SK-N-SH (cell line): ENCODE data around the gene PHLPP1. TPM values are rescaled to one million over a fixed set of nuclear protein-coding genes. Genes with fewer than 3 reads are reported as not detected.

ENCODE experiments used
- CTCF ChIA-PET: fragments of 300-600, 350-600 bp; formaldehyde crosslinking; extraction: SDS; loops from one replicate; lab custom pipeline; 2021; lab: Yijun Ruan, JAX
- POLR2A ChIA-PET: fragments of 350-600 bp; sonication (Branson Sonifier 250); formaldehyde crosslinking; extraction: SDS; loops from one replicate; lab custom pipeline; 2020; ENCODE audit warnings: antibody characterized with exemption, inconsistent platforms; lab: Yijun Ruan, JAX
- DNase-seq: peaks from one replicate; pipeline ENCODE4 v3.0.0; 2012
- H2AFZ ChIP-seq: fragments of 200-600 bp; sonication (generic); 2 replicates; pipeline ENCODE4 v1.8.1; 2016; ENCODE audit warnings: antibody characterized with exemption, mild to moderate bottlenecking, low read depth
- H3F3A ChIP-seq: fragments of 200-600 bp; sonication (generic); replicated peaks from 2 replicates; pipeline ENCODE3; 2016; ENCODE audit warnings: antibody characterized with exemption, mild to moderate bottlenecking; ENCODE audit not compliant: insufficient read depth
- H3K27ac ChIP-seq, 2 experiments: fragments of 200-500 bp in 1 of 2; fragments of 200-600 bp in 1 of 2; sonication (Bioruptor generic) in 1 of 2; sonication (generic), shearing (Covaris generic) in 1 of 2; 2 replicates each; pipeline versions ENCODE4 v1.5.1 to v1.6.1; 2014 to 2016; ENCODE audit warnings: low read depth in 2 of 2, inconsistent platforms in 1 of 2, low read length in 1 of 2, mild to moderate bottlenecking in 1 of 2, mixed read lengths in 1 of 2
- H3K27me3 ChIP-seq: fragments of 200-600 bp; sonication (generic), shearing (Covaris generic); 2 replicates; pipeline ENCODE4 v1.6.1; 2016; ENCODE audit warnings: mixed run types; ENCODE audit not compliant: insufficient read depth
- H3K36me3 ChIP-seq, 2 experiments: fragments of 200-500 bp in 1 of 2; fragments of 200-600 bp in 1 of 2; sonication (Bioruptor generic) in 1 of 2; sonication (generic) in 1 of 2; replicated peaks in 1 of 2; 2 replicates each; pipeline versions ENCODE3 to v1.5.1; 2014 to 2016; ENCODE audit warnings: low read length in 1 of 2, mild to moderate bottlenecking in 1 of 2; ENCODE audit not compliant: insufficient read depth in 2 of 2, control insufficient read depth in 1 of 2
- H3K4me1 ChIP-seq, 2 experiments: fragments of 200-500 bp in 1 of 2; fragments of 200-600 bp in 1 of 2; sonication (Bioruptor generic) in 1 of 2; sonication (generic), shearing (Covaris generic) in 1 of 2; 2 replicates each; pipeline versions ENCODE4 v1.5.1 to v1.6.1; 2014 to 2016; ENCODE audit warnings: low read depth in 1 of 2, low read length in 1 of 2, mixed run types in 1 of 2; ENCODE audit not compliant: insufficient read depth in 2 of 2, control insufficient read depth in 1 of 2
- H3K4me2 ChIP-seq: fragments of 200-600 bp; sonication (generic), shearing (Covaris generic); 2 replicates; pipeline ENCODE4 v1.6.1; 2017; ENCODE audit warnings: mixed run types
- H3K4me3 ChIP-seq, 2 experiments: fragments of 200-500 bp in 1 of 2; fragments of 200-600 bp in 1 of 2; sonication (Bioruptor generic) in 1 of 2; sonication (generic), shearing (Covaris generic) in 1 of 2; 2 replicates each; pipeline versions ENCODE4 v1.5.1 to v1.8.1; 2014 to 2016; ENCODE audit warnings: low read depth in 2 of 2, inconsistent platforms in 1 of 2, low read length in 1 of 2, mild to moderate bottlenecking in 1 of 2, mixed read lengths in 1 of 2, moderate library complexity in 1 of 2
- H3K79me2 ChIP-seq: fragments of 200-600 bp; sonication (generic); 2 replicates; pipeline ENCODE4 v1.8.1; 2017; ENCODE audit warnings: mild to moderate bottlenecking; ENCODE audit not compliant: insufficient read depth
- H3K9ac ChIP-seq: fragments of 200-600 bp; sonication (generic); 2 replicates; pipeline ENCODE4 v1.6.1; 2017; ENCODE audit warnings: mixed run types
- H3K9me2 ChIP-seq: fragments of 200-600 bp; sonication (generic); 2 replicates; pipeline ENCODE4 v1.6.1; 2017; ENCODE audit warnings: mixed run types
- H3K9me3 ChIP-seq: fragments of 200-600 bp; sonication (generic); 2 replicates; pipeline ENCODE4 v1.6.1; 2017; ENCODE audit warnings: mixed run types, mild to moderate bottlenecking, moderate library complexity
- H4K20me1 ChIP-seq: fragments of 200-600 bp; sonication (generic); 2 replicates; pipeline ENCODE4 v1.6.1; 2017; ENCODE audit warnings: mild to moderate bottlenecking, mixed run types; ENCODE audit not compliant: insufficient read depth
- FOSL2 ChIP-seq: IDR thresholded peaks from 2 replicates; pipeline ENCODE4 v1.4.0; 2012; ENCODE audit warnings: low read depth, mild to moderate bottlenecking, moderate library complexity, borderline replicate concordance
- GATA2 ChIP-seq: sonication (generic); formaldehyde crosslinking; IDR thresholded peaks from 2 replicates; pipeline ENCODE4 v1.5.0; 2020; ENCODE audit warnings: mild to moderate bottlenecking, missing genetic modification reagents
- JUND ChIP-seq: IDR thresholded peaks from 2 replicates; pipeline ENCODE4 v1.4.0; 2012
- MXI1 ChIP-seq: IDR thresholded peaks from 2 replicates; pipeline ENCODE4 v1.6.1; 2012; ENCODE audit warnings: mild to moderate bottlenecking, low read depth, low read length, improper control_type of control experiment
- NRF1 ChIP-seq: IDR thresholded peaks from 2 replicates; pipeline ENCODE4 v1.6.1; 2012; ENCODE audit warnings: low read depth, mild to moderate bottlenecking, low read length
- RAD21 ChIP-seq: IDR thresholded peaks from 2 replicates; pipeline ENCODE4 v1.6.1; 2012; ENCODE audit warnings: mild to moderate bottlenecking, low read length
- REST ChIP-seq: IDR thresholded peaks from 2 replicates; pipeline ENCODE4 v1.6.1; 2012; ENCODE audit warnings: mild to moderate bottlenecking, low read depth, low read length, moderate library complexity
- SMC3 ChIP-seq: IDR thresholded peaks from 2 replicates; pipeline ENCODE4 v1.6.1; 2012; ENCODE audit warnings: low read depth, low read length, improper control_type of control experiment
- TAF1 ChIP-seq: IDR thresholded peaks from 2 replicates; pipeline ENCODE4 v1.6.1; 2012; ENCODE audit warnings: low read depth, mild to moderate bottlenecking, low read length, moderate library complexity, borderline replicate concordance
- TCF12 ChIP-seq: IDR thresholded peaks from 2 replicates; pipeline ENCODE4 v1.4.0; 2012
- TEAD4 ChIP-seq: IDR thresholded peaks from 2 replicates; pipeline ENCODE4 v1.4.0; 2012; ENCODE audit warnings: mild to moderate bottlenecking, borderline replicate concordance; ENCODE audit not compliant: insufficient read depth
- YY1 ChIP-seq: IDR thresholded peaks from 2 replicates; pipeline ENCODE4 v1.4.0; 2012; ENCODE audit warnings: low read depth, mild to moderate bottlenecking
- WGBS: methylation state at CpG from one replicate; pipeline ENCODE4 v1.1.6; 2017; ENCODE audit warnings: low lambda C conversion rate; 5-methylcytosine and 5-hydroxymethylcytosine counted together
- polyA plus RNA-seq, 3 experiments: library from polyadenylated mRNA; depleted of rRNA; stranded (reverse); fragments of >200 nt; gene quantifications; 2 replicates each; pipeline ENCODE4 v1.2.3, GENCODE V29; 2012
- TF ChIP-seq, protein P1 (sequence below): fragments of 200-600 bp; sonication (generic); IDR thresholded peaks from 2 replicates; pipeline ENCODE4 v1.6.1; 2017; ENCODE audit warnings: antibody characterized with exemption, mild to moderate bottlenecking, moderate library complexity

Gene PHLPP1
- polyA plus RNA-seq, 1 of the 3 experiments (the other 2 are of a cell fraction), result 4.6 TPM

GRCh38 chr18:62802523-62802922, 87.2 kb downstream of the PHLPP1 start:
- H2AFZ ChIP-seq, result no peak overlapping the region
- CTCF ChIA-PET, result interaction anchor here (1.5 to 1.7 kb wide), 2 partner anchors 9 to 11 kb away, joined by 4 to 6 read pairs; no protein-coding TSS in a partner anchor

DNA sequence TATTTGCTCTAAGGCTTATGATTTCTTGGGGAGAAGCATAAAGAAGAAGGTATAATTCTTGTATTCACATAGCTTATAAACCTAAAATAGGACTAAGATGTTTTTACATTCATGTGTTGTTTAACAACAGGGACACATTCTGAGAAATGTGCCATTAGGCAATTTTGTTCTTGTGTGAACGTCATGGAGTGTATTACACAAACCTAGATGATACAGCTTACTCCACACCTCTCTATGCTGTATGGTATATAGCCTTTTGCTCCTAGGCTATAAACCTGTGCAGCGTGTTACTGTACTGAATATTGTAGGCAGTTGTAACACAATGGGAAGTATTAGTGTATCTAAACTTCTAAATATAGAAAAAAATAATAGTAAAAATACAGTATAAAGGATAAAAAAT, 92.1 kb downstream of the PHLPP1 start:
- H3K27ac ChIP-seq, result no peak overlapping the region
- H3K4me1 ChIP-seq, result no peaks in the 10 kb centered on the region; a peak in 1 of 4 replicates
- H3K4me3 ChIP-seq, result no peak overlapping the region
- no peaks in the 10 kb centered on the region for H3K27me3 ChIP-seq
- WGBS, result 92% methylated on average over 2 of the region's 2 CpGs
- H3K36me3 ChIP-seq, result no peaks in the 10 kb centered on the region
- no peaks in the 10 kb centered on the region for H4K20me1 ChIP-seq
- no peak overlapping the region for H3K9ac ChIP-seq
- H3K9me2 ChIP-seq, result no peaks in the 10 kb centered on the region
- ChIA-PET CTCF (interaction anchor here (1.0 to 1.1 kb wide), 2 partner anchors 62 to 92 kb away, joined by 3 read pairs; partner anchors contain the start of gene PHLPP1), POLR2A (no interaction called here)
- no peak overlapping the region for H2AFZ ChIP-seq
- no peak overlapping the region for H3K4me2 ChIP-seq
- no peak for TF ChIP-seq NRF1
- TF ChIP-seq TCF12, result no peak
- no peak for TF ChIP-seq REST
- no peak for TF ChIP-seq YY1
- no peak for TF ChIP-seq JUND
- no peak for TF ChIP-seq MXI1
- H3F3A ChIP-seq, result no peaks in the 10 kb centered on the region
- peaks cover 4% of the 10 kb centered on the region; the same call in 1 of the 2 replicates for H3K79me2 ChIP-seq
- H3K9me3 ChIP-seq, result no peaks in the 10 kb centered on the region
- no peak for DNase-seq

More at GRCh38 chr18:62802523-62802922, 87.2 kb downstream of the PHLPP1 start:
- Histone ChIP-seq H4K20me1 (no peaks in the 10 kb centered on the region), H3K9ac (no peak overlapping the region), H3K36me3 (no peaks in the 10 kb centered on the region), H3K27me3 (no peaks in the 10 kb centered on the region), H3K9me3 (no peaks in the 10 kb centered on the region), H3K9me2 (no peaks in the 10 kb centered on the region), H3K79me2 (peaks cover 4% of the 10 kb centered on the region; the same call in 1 of the 2 replicates), H3K4me2 (no peak overlapping the region), H3K4me1 (no peaks in the 10 kb centered on the region), H3F3A (no peaks in the 10 kb centered on the region), H3K4me3 (no peak overlapping the region), H3K27ac (no peak overlapping the region)
- WGBS, result 85% methylated on average over 3 of the region's 3 CpGs
- POLR2A ChIA-PET, result no interaction called here
- DNase-seq, result no peak
- peak; percentile 24; the same call in 1 of the 2 replicates for TF ChIP-seq SMC3
- no peak for TF ChIP-seq MXI1
- no peak for TF ChIP-seq TAF1
- TF ChIP-seq TEAD4, result no peak
- TF ChIP-seq, protein P1, sequence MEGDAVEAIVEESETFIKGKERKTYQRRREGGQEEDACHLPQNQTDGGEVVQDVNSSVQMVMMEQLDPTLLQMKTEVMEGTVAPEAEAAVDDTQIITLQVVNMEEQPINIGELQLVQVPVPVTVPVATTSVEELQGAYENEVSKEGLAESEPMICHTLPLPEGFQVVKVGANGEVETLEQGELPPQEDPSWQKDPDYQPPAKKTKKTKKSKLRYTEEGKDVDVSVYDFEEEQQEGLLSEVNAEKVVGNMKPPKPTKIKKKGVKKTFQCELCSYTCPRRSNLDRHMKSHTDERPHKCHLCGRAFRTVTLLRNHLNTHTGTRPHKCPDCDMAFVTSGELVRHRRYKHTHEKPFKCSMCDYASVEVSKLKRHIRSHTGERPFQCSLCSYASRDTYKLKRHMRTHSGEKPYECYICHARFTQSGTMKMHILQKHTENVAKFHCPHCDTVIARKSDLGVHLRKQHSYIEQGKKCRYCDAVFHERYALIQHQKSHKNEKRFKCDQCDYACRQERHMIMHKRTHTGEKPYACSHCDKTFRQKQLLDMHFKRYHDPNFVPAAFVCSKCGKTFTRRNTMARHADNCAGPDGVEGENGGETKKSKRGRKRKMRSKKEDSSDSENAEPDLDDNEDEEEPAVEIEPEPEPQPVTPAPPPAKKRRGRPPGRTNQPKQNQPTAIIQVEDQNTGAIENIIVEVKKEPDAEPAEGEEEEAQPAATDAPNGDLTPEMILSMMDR, result peak; percentile 43
- TF ChIP-seq FOSL2, result no peak
- peak; percentile 31 for TF ChIP-seq RAD21
- no peak for TF ChIP-seq TCF12
- TF ChIP-seq GATA2 (CRISPR knock-in tag), result no peak
